Measurements from ENCODE around the gene ODF4. TPM values are rescaled to one million over a fixed set of nuclear protein-coding genes. Genes with fewer than 3 reads are reported as not detected.
"Not testable (repeated sequence)": the region's sequence is repeated elsewhere in the genome, so short reads cannot be mapped to it uniquely, and the experiment has no call there.

Gene ODF4
- total RNA-seq, 1 experiment from 2014 or later: not detected

GRCh38 chr17:8376271-8377067 is 36.8 kb downstream of the ODF4 start, which contains the start of gene KRABD2 (continued):
- TF ChIP-seq AR (CRISPR knock-in tag; IDR thresholded peaks at IDR 0.05): peak; percentile 91

- H3K9me3 Mint-ChIP-seq: no peaks in the 10 kb centered on the region
- H3K4me1 Mint-ChIP-seq: peaks cover 48% of the 10 kb centered on the region
- H3K4me3 Mint-ChIP-seq: no peak overlapping the region
- peaks cover 63% of the 10 kb centered on the region for H3K36me3 Mint-ChIP-seq
- H3K27ac Mint-ChIP-seq: peak overlapping the region; percentile 96
- ChIA-PET CTCF (interaction anchor here (0.6 to 2.7 kb wide), 7 partner anchors 31 to 304 kb away, joined by 3 to 13 read pairs (median 3); partner anchors contain the start of gene SLC25A35), POLR2A (interaction anchor here (0.9 to 1.6 kb wide), 3 partner anchors 36 to 82 kb away, joined by 3 to 9 read pairs (median 7); partner anchors contain the start of gene SLC25A35)
- no peaks in the 10 kb centered on the region for H3K27me3 Mint-ChIP-seq (ENCODE audit: low read depth)
- TF ChIP-seq ZNF396 (CRISPR knock-in tag; IDR thresholded peaks at IDR 0.05; ENCODE audit: borderline replicate concordance): no peak
- TF ChIP-seq TP53 (CRISPR knock-in tag; IDR thresholded peaks at IDR 0.05): no peak
- TF ChIP-seq MXD4 (CRISPR knock-in tag; IDR thresholded peaks at IDR 0.05; ENCODE audit: borderline replicate concordance): no peak
- TF ChIP-seq TEAD4 (CRISPR knock-in tag; IDR thresholded peaks at IDR 0.05): no peak
- no peak for TF ChIP-seq OVOL2 (CRISPR knock-in tag; IDR thresholded peaks at IDR 0.05; ENCODE audit: borderline replicate concordance)
- no peak for TF ChIP-seq FOXK1 (CRISPR knock-in tag; IDR thresholded peaks at IDR 0.05)
- TF ChIP-seq FOXJ3 (CRISPR knock-in tag; IDR thresholded peaks at IDR 0.05; ENCODE audit: borderline replicate concordance): no peak
- TF ChIP-seq AR (CRISPR knock-in tag; IDR thresholded peaks at IDR 0.05): no peak
- no peak for TF ChIP-seq IRF2 (CRISPR knock-in tag; IDR thresholded peaks at IDR 0.05; ENCODE audit: borderline replicate concordance, low read depth)
- TF ChIP-seq ZNF232 (CRISPR knock-in tag; IDR thresholded peaks at IDR 0.05): no peak
- TF ChIP-seq TEAD1 (CRISPR knock-in tag; IDR thresholded peaks at IDR 0.05): no peak
- TF ChIP-seq GTF2I (CRISPR knock-in tag; conservative IDR thresholded peaks at IDR 0.05): no peak
- no peak for TF ChIP-seq E2F4 (CRISPR knock-in tag; IDR thresholded peaks at IDR 0.05; ENCODE audit: borderline replicate concordance, low read depth)
- DNase-seq (ENCODE audit: low spot score) (no peak), ATAC-seq (no peak)
Observed at GRCh38 chr17:8377422-8377821, 37.8 kb downstream of the ODF4 start.

GRCh38 chr17:8378117-8378516 is 38.5 kb downstream of the ODF4 start:
- POLR2A ChIA-PET; DNase-seq (ENCODE audit: low spot score); H3K27me3 Mint-ChIP-seq (ENCODE audit: low read depth); CTCF ChIA-PET; H3K9me3 Mint-ChIP-seq; H3K4me3 Mint-ChIP-seq; ATAC-seq: not testable (repeated sequence)
- Mint-ChIP-seq H3K4me1 (peaks cover 48% of the 10 kb centered on the region), H3K27ac (peak overlapping the region; percentile 45), H3K36me3 (peaks cover 67% of the 10 kb centered on the region)

All from WTC11 (cell line).